Lower leg skin (tissue), 3 donors: ENCODE data around the gene TBX2.

Experiments used
- CTCF ChIP-seq, 3 donors: fragments of 450-650 bp; IDR thresholded peaks; one replicate each; pipeline ENCODE4 v1.5.1; 2016; ENCODE audit warnings: antibody characterized with exemption in 3 of 3, mild to moderate bottlenecking in 3 of 3, moderate library complexity in 2 of 3
- POLR2A ChIP-seq, 2 donors: fragments of 450-650 bp; IDR thresholded peaks; one replicate each; pipeline ENCODE4 v1.6.1; 2016 to 2017; ENCODE audit warnings: antibody characterized with exemption in 2 of 2, mild to moderate bottlenecking in 1 of 2, moderate library complexity in 1 of 2

GRCh38 chr17:61371179-61371578, 28.5 kb upstream of the TBX2 start:
- TF ChIP-seq POLR2A (IDR thresholded peaks at IDR 0.05) (no peak), CTCF (IDR thresholded peaks at IDR 0.05) (no peak)
